HL-60/S4 (cell line): Measurements from ENCODE around the gene IFIT2.
"Not testable (repeated sequence)": the region's sequence is repeated elsewhere in the genome, so short reads cannot be mapped to it uniquely, and the experiment has no call there.

ENCODE experiments used
- in situ Hi-C: fragments of 300-500 bp; cut with MboI; formaldehyde crosslinking; loops from 2 replicates; pipeline ENCODE4 v1.14.3; 2022; ENCODE audit warnings: low sequenced_read_pairs

IFIT2 gene

DNA sequence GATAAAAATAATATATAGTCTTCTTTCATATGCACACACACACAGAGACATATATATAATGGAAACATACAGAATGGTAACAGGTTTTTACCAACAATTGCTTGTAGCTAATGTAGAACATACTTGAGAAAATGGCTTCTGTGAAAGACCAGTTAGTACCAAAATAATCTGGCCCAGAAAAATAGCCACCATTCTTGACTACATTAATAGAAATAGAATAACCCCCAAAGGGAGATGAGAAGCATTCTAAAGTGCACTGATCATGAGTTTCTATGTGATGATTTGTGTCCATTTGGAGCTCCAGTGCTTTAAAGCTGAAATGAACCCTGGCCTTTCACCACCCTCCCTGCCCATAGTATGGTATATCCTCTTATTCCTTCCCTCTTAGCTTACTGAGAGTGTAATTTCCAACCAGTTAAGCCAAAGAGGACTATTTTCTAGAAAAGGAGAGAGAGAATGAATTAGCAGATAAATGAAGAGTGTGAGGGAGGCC is 22.9 kb upstream of the IFIT2 start:
- in situ Hi-C loops: no loop called here

DNA sequence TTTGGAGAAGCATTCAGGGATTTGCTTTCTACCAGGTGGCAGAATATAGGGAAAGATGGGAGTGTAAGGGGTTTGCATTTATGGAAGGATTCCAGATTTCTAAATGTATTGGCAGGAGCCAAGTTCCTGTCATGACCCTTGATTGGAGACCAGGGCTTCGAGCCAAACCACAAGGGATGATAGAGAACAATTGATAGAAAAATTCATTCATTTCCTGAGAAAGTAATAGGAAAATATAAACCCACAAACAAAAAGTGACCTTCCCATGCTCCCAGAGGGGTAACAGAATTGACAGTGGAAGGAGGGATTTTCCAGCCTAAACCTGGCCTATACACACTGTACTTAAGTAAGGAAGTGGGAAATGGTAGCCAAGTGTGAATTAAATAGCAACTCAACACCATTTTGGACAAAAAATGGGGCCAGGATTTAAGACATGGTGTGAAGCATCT is 22.4 kb upstream of the IFIT2 start:
- in situ Hi-C loops: no loop called here

DNA sequence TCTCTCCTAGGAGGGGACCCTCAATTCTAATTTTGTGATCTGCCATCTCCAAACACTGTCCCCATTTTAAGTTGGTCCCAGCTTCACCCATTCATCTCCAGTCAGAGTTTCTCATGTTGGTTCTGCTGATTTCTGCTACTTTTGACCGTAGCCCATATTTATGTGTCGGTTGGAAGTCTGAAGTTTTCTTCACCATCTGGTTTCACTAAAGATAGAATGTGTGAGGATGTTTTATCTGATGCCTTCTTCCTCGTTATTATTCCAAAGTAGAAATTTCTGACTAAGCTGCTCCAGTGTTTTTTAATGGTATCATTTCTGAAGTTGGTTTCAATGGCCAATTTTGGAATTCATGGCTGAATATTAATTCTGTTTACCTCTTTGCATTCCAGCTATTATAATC is 21.3 kb upstream of the IFIT2 start:
- in situ Hi-C loops: no loop called here

DNA sequence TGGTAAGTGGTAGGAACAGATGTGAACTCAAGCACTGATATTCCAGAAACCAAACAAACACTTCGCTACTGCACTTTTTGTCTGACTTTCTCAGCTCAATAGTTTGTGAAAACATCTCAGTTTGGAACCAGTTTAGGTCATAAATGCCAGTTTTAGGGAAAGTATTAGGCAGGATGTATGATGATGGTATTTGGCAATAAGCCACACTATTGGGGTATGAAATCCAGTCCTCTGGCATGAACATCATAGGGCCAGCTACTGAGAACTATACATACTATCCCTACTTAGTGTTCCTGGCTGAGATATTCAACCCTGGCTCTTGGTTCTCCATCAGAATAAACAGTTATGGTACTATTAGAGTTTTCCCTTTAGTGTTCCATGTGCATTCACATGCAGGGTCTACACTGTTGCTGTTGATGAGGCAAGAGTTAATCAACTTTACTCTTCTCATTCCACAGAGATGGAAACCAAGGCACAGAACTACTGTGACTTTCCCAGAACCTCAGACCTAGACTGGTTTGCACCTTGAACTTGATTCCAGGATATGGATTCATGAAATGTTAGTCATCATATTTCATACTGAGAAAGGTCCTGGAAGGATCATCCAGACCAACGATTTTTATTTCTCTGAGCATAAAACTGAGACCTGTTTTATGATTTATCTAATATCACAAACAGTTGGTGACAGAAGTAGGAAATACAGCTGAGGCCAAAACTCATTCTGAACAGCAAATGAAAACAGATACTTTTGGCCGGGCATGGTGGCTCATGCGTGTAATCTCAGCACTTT is 20.0 kb upstream of the IFIT2 start:
- in situ Hi-C loops: no loop called here

DNA sequence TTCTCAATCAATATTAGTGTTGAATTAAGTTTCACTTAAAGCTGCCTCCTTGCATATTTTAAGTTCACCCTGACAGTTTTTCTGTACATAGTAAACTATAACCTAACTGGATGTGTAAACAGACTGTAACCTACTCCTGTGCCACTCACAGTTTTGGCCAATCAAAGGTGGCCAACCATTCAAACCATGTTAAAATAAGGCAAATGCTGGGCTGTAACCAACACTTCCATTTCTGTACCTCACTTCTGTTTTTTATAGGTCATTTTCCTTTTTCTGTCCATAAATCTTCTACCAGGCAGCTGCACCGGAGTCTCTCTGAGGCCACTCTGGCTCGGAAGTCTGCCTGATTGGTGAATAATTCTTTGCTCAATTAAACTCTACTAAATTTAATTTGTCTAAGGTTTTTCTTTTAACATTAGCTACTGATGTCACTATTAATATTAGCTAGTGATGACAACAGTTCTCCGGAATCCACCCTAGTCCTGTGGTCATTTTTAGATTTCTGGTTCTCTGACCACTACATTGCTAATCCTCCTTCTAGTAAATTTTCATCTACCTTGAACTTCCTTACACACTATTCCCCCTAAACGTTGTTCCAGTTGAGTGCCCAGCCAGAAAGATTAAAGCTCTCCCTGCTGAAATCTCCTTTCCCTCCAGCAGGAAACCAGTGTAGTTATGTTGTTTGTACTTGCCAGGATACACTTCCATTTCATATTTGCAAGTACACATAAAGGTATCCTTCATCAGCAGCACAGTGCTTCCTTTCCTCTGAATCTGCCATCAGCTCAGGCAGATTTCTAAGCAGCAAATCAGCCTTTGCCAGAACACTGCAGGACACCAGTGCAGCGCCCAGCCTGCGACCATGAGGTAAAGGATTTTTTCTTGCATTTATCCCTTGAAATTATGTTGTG is 18.6 kb upstream of the IFIT2 start:
- in situ Hi-C loops: no loop called here

DNA sequence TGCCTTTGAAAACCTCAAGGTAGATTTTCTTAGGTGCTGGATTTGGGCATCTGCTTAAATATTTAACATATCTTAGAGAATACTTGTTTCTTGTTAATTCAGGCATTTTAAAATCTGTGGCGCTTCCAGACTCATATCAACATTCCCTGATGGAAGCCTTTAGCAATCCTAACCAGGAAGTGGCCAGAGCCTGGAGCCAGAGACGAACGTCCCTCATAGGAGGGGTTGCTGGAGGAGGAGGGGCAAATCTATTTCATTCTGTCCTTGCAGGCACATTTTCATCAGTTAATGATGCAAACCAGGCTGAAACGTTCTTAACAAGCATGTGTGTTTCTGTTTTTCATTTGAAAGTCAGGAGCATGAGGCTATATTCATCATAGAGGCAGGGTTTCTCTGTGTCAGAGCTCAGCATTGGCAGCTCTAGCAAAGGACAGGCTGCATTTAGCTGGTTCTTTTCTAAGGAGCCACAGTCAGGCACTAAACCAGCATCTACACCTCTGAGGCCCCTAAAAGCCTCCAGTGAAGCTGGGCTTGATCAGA is 17.8 kb upstream of the IFIT2 start:
- in situ Hi-C loops: no loop called here

DNA sequence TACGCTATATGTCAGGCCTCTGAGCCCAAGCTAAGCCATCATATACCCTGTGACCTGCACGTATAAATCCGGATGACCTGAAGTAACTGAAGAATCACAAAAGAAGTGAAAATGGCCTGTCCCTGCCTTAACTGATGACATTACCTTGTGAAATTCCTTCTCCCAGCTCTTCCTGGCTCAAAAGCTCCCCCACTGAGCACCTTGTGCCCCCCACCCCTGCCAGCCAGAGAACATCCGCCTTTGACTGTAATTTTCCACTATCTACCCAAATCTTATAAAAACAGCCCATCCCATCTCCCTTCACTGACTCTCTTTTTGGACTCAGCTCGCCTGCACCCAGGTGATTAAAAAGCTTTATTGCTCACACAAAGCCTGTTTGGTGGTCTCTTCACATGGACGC is 17.1 kb upstream of the IFIT2 start:
- in situ Hi-C loops: not testable (repeated sequence)

DNA sequence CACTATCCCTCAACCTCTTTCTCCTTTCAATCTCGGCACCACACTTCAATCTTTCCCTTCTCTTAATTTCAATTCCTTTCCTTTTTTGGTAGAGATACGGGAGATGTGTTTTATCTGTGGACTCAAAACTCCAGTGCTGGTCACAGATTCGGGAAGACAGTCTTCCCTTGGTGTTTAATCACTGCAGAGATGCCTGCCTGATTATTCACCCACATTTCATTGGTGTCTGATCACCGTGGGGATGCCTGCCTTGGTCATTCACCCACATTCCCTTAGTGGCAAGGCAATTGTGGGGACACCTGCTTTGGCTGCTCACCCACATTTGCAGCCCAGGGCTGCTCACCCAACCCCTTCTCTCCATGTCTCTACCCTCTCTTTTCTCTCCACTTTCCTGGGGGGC is 16.5 kb upstream of the IFIT2 start:
- in situ Hi-C loops: not testable (repeated sequence)

DNA sequence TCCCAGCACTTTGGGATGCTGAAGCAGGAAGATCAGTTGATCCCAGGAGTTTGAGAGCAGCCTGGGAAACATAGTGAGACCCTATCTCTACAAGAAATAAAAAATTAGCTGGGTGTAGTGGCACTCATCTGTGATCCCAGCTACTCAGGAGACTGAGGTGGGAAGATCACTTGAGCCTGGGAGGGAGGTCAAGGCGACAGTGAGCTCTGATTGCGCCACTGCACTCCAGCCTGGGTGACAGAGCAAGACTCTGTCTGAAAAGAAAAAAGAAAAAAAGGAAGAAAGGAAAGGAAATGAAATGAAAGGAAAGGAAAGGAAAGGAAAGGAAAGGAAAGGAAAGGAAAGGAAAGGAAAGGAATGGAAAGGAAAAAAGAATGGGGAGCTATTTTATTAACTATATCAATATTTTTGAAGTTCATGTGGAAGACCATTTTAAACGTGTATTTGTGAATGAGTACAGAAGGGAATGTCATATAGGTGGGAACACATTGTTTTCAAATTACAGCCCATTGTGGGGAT is 7.1 kb upstream of the IFIT2 start:
- in situ Hi-C loops: no loop called here

DNA sequence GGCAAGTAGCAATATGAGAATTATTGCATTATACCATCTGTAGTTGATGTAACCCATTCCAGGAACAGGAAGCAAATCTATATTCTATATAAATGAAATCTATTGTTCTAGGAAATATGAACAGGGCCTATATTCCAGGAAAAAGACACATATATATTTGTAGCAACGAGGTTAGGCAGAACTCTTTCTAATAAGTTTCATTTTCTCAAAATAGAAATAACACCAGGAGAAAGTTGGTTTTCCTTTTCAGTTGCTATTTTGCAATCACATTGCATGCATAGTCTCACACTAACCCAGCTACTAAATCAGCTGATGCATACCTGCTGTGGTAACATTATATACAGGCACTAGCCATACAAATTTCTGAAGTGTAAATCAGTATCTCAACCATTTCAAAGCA is 6.2 kb upstream of the IFIT2 start:
- in situ Hi-C loops: no loop called here

DNA sequence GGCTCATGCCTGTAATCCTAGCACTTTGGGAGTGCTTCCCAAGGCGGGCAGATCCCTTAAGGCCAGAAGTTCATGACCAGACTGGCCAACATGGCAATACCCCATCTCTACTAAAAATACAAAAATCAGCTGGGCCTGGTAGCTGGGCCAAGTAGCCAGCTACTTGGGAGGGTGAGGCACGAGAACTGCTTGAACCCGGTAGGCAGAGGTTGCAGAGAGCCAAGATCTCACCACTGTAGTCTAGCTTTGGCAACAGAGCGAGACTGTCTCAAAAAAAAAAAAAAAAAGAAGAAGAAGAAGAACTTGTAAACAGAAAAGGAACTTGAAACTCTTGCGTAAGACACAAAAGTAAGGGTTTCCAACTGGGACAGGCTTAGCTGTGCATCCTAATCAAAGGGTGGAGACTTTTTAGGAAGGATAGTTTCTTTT is 5.6 kb upstream of the IFIT2 start:
- in situ Hi-C loops: no loop called here

DNA sequence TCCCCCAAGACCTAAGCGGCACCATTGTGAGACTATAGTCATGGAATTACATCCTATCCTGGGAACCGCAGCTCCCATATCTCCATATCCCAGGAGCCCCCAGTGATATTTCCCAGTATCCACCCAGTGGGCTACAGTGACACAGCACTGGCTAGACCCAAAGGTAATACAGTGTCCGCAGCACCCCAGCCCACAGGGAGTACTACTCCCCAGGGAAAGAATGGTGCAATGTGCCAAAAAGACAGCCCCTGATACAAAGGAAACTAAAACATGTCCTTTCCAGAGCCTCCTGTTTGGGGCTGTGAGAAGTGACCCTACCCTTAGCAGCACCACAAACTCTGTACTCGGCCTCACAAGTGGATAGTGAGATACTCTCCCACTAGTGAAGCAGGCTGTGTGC is 4.5 kb upstream of the IFIT2 start:
- in situ Hi-C loops: no loop called here

DNA sequence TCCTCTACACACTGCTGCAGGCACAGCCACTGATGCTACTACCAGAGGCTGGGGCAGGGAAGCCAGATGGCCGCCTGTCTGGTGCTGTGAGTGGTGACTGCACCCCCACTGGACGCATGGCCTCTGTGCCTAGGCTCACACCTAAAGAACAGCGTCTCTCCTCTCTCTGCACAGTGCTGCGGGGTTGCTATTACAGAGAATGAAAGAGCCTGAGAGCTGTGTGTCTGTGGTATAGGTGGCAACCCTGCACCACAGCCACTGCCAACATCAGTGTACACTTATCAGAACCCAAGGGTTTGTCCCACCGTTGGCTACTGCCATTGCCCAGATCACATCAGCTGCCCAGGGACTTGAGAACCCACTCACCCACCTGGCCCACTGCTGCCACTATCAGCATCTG is 4.1 kb upstream of the IFIT2 start:
- in situ Hi-C loops: no loop called here

DNA sequence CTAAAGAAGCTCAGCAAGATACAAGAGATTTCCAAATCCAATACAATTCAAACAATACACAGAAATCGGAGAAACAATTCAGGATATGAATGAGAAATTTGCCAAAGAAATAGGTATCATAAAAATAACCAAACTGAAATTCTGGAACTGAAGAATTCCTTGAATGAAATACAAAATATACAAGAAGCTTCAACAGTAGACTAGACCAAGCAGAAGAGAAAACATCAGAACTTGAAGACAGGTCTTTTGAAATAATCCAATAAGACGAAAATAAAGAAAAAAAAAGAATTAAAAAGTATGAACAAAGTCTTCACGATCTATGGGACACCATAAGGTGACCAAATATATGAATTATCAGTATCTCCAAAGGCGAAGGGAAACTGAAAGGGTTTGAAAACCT is 2.8 kb upstream of the IFIT2 start:
- in situ Hi-C loops: no loop called here

DNA sequence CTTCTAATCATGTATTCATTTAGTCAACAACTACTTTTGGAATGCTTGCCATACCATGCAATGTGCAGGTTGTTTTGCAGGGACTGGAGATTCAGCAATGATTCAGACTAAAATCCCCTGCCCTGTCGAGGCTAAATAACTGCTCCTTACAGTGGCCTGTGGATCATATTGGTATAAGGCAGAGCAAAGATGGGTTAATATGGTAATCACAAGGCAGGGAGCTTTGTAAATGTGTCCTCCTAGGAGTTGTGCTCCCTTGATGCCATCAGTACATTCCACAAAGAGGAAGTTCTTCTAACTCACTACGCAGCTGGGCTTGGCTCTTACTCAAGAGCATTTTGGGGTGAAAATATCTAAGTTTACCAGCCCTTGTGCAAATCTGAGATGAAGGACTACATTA is 614 bp upstream of the IFIT2 start:
- in situ Hi-C loops: no loop called here

DNA sequence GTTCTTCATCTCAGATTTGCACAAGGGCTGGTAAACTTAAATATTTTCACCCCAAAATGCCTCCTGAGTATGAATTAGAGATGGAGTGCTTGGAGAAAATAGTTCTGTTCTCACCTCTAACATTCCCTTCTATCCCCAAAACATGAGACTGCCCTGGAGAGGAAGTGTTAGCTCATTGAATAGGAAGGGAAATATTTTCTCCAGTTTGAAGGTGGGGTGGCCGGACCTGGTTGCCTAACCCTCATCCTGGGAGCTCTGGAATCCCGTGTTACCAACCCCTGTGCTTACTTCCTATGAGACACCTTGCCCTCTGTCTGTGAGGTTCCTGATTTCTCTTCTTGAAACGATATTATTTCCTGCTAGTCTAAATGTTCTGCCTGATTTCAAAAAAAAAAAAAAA is 779 bp downstream of the IFIT2 start:
- in situ Hi-C loops: no loop called here

DNA sequence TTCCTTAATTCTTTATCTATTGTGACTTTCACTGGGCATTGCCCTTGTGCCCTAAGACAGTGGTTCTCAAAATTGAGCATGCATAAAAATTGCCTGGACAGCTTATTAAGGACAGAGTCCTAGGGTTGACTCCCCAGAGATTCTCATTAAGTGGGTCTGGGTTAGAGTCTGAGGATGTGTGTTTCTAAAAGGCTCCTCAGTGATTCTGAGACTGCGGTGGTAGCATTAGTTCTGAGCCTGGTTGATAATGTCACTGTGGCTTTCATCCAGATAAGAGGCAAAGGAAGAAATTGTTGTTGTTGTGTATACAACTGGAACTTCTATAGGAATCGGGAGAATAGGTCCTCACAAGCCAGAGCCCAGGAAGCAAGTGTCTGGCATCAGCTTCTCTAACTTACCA is 1.3 kb downstream of the IFIT2 start:
- in situ Hi-C loops: no loop called here

DNA sequence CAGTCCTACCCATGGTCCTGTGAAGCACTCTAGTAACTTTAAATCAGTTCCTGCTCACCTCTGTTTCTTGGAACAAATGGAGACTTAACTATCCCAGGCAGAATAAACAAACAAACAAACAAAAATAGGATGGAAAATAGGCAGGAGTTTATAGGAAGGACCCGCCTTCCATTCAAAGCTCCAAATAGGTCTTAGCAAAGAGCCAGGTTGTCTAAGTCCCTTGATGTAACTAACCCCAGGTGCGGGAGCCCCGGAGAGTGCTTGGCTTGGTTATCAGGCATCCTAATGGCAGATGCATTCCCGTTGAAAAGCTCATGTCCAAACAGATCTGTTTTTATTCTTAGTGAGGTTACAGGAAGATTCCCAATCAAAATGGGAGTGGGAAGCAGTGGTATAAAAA is 2.2 kb downstream of the IFIT2 start:
- in situ Hi-C loops: no loop called here

DNA sequence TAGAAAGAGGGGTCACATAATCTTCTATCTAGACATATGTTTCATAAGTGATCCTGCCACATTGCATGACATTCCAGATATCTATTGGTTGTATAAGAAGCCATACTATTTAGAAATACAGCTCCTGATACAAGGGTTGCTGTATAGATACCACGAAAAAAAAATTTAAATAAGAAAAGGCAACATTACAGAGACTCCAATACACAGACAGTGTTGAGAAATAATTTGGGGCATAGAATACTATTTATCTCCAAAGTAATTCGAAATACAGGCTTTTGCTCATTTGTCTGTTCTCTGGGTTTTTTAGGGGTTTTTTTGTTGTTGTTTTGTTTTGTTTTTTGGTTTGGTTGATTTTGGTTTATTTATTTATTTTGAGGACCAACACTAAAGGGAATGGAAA is 2.6 kb downstream of the IFIT2 start:
- in situ Hi-C loops: no loop called here

DNA sequence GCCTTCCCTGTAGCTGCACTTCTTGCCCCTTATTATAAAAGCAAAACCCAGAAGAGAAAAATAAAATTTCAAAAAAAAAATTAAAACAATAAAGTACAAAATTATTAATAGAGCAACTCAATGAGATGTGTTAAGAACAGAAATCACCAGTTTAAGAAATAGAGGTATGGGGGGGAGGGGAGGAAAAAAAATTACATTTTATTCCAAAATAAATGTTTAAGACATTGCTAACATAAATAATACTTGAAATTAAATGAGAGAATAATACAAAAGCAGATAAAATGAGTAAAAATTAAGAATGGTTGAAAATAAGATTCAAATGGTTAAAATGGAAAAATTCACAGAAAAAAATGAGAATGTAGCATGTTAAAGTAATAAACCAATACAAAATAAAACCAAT is 3.1 kb downstream of the IFIT2 start:
- in situ Hi-C loops: no loop called here

DNA sequence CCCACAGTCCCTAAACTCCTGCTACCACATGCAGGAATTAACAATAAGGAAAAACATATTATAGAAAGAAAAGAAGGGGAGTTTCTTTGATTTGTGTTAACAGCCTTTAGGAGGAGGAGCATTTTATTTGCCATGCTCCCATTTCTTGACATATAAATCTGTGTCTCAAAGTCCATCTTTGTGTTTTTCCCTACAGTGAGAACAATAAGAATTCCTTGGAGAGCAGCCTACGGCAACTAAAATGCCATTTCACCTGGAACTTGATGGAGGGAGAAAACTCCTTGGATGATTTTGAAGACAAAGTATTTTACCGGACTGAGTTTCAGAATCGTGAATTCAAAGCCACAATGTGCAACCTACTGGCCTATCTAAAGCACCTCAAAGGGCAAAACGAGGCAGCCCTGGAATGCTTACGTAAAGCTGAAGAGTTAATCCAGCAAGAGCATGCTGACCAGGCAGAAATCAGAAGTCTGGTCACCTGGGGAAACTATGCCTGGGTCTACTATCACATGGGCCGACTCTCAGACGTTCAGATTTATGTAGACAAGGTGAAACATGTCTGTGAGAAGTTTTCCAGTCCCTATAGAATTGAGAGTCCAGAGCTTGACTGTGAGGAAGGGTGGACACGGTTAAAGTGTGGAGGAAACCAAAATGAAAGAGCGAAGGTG is 4.1 kb downstream of the IFIT2 start:
- in situ Hi-C loops: no loop called here
